HEK293 (cell line): Measurements from ENCODE around the gene DOK7.

Experiments
- CTCF ChIA-PET: fragments of 350-600 bp; formaldehyde crosslinking; extraction: SDS; loops from one replicate; lab custom pipeline; 2021; ENCODE audit warnings: antibody characterized with exemption; lab: Yijun Ruan, JAX
- POLR2A ChIA-PET: fragments of 300-600 bp; formaldehyde crosslinking; extraction: SDS; loops from one replicate; lab custom pipeline; 2020; ENCODE audit warnings: antibody characterized with exemption, inconsistent platforms; lab: Yijun Ruan, JAX
- H3K27ac ChIP-seq: fragments of 200-500 bp; sonication (Bioruptor generic); 2 replicates; pipeline ENCODE4 v1.5.1; 2014; ENCODE audit warnings: low read depth, low read length, control low read depth, inconsistent platforms; ENCODE audit errors: extremely low read depth
- H3K36me3 ChIP-seq, 2 experiments: fragments of 200-500 bp in 1 of 2; sonication (Bioruptor generic) in 1 of 2; 1 replicate in 1 of 2; 2 replicates in 1 of 2; pipeline ENCODE4 v1.5.1; 2014 to 2017; ENCODE audit warnings: inconsistent platforms in 2 of 2, low read length in 2 of 2; ENCODE audit not compliant: control insufficient read depth in 2 of 2, insufficient read depth in 1 of 2
- H3K4me1 ChIP-seq: fragments of 200-500 bp; sonication (Bioruptor generic); 2 replicates; pipeline ENCODE4 v1.5.1; 2014; ENCODE audit warnings: mild to moderate bottlenecking, low read length, inconsistent platforms; ENCODE audit not compliant: control insufficient read depth, insufficient read depth
- H3K4me3 ChIP-seq: 2 replicates; pipeline ENCODE4 v1.5.1; 2011; ENCODE audit warnings: low read depth, mild to moderate bottlenecking, control low read depth, low read length, moderate library complexity
- H3K9me3 ChIP-seq: fragments of 200-500 bp; sonication (Bioruptor generic); 2 replicates; pipeline ENCODE4 v1.5.1; 2014; ENCODE audit warnings: low read depth, low read length, inconsistent platforms; ENCODE audit not compliant: control insufficient read depth, insufficient read depth
- GLI2 ChIP-seq: fragments of 450-650 bp; formaldehyde crosslinking; IDR thresholded peaks from 2 replicates; pipeline ENCODE4; 2017; ENCODE audit warnings: missing biosample characterization, missing genetic modification characterization, low read depth, borderline replicate concordance
- IKZF3 ChIP-seq: fragments of 450-650 bp; IDR thresholded peaks from 2 replicates; pipeline ENCODE4 v1.5.0; 2018; ENCODE audit warnings: missing biosample characterization, mild to moderate bottlenecking, missing genetic modification characterization, moderate library complexity
- TRIM28 ChIP-seq: IDR thresholded peaks from 2 replicates; pipeline ENCODE4 v1.6.1; 2011; ENCODE audit warnings: low read length, control low read depth, borderline replicate concordance
- ZBTB20 ChIP-seq: fragments of 450-650 bp; formaldehyde crosslinking; IDR thresholded peaks from 2 replicates; pipeline ENCODE4 v1.5.1; 2016; ENCODE audit warnings: missing biosample characterization, missing genetic modification characterization
- ZFP41 ChIP-seq: fragments of 450-650 bp; formaldehyde crosslinking; IDR thresholded peaks from 2 replicates; pipeline ENCODE4 v1.5.1; 2016; ENCODE audit warnings: missing biosample characterization, missing genetic modification characterization, borderline replicate concordance
- ZIC2 ChIP-seq: fragments of 450-650 bp; formaldehyde crosslinking; IDR thresholded peaks from 2 replicates; pipeline ENCODE4 v1.5.1; 2016; ENCODE audit warnings: missing biosample characterization, missing genetic modification characterization
- ZNF157 ChIP-seq: fragments of 450-650 bp; formaldehyde crosslinking; IDR thresholded peaks from 2 replicates; pipeline ENCODE4 v1.5.1; 2016; ENCODE audit warnings: missing biosample characterization, missing genetic modification characterization
- ZNF391 ChIP-seq: fragments of 450-650 bp; formaldehyde crosslinking; IDR thresholded peaks from 2 replicates; pipeline ENCODE4 v1.5.1; 2016; ENCODE audit warnings: low read depth, missing biosample characterization, missing genetic modification characterization, borderline replicate concordance
- ZNF521 ChIP-seq: fragments of 450-650 bp; formaldehyde crosslinking; IDR thresholded peaks from 2 replicates; pipeline ENCODE4 v1.5.1; 2017; ENCODE audit warnings: missing biosample characterization, mild to moderate bottlenecking, missing genetic modification characterization
- ZNF555 ChIP-seq: fragments of 450-650 bp; formaldehyde crosslinking; conservative IDR thresholded peaks from 2 replicates; pipeline ENCODE4 v1.5.1; 2017; ENCODE audit warnings: missing biosample characterization, mild to moderate bottlenecking, missing genetic modification characterization, inconsistent platforms
- ZNF558 ChIP-seq: fragments of 450-650 bp; formaldehyde crosslinking; IDR thresholded peaks from 2 replicates; pipeline ENCODE4 v1.5.1; 2016; ENCODE audit warnings: missing biosample characterization, missing genetic modification characterization
- ZNF571 ChIP-seq: fragments of 450-650 bp; formaldehyde crosslinking; IDR thresholded peaks from 2 replicates; pipeline ENCODE4 v1.5.0; 2017; ENCODE audit warnings: missing biosample characterization, missing genetic modification characterization
- ZNF585B ChIP-seq: fragments of 450-650 bp; formaldehyde crosslinking; IDR thresholded peaks from 2 replicates; pipeline ENCODE4 v1.5.1; 2016; ENCODE audit warnings: missing biosample characterization, missing genetic modification characterization
- ZNF610 ChIP-seq: fragments of 450-650 bp; formaldehyde crosslinking; IDR thresholded peaks from 2 replicates; pipeline ENCODE4 v1.5.1; 2016; ENCODE audit warnings: missing biosample characterization, missing genetic modification characterization, borderline replicate concordance
- ZNF658 ChIP-seq: fragments of 450-650 bp; formaldehyde crosslinking; IDR thresholded peaks from 2 replicates; pipeline ENCODE4; 2016; ENCODE audit warnings: missing biosample characterization, missing genetic modification characterization
- TF ChIP-seq, protein P1 (sequence below): fragments of 450-650 bp; formaldehyde crosslinking; IDR thresholded peaks from 2 replicates; pipeline ENCODE4 v1.5.1; 2016; ENCODE audit warnings: missing biosample characterization, missing genetic modification characterization
- TF ChIP-seq, protein P2 (sequence below): fragments of 450-650 bp; formaldehyde crosslinking; IDR thresholded peaks from 2 replicates; pipeline ENCODE4 v1.5.1; 2016; ENCODE audit warnings: missing biosample characterization, missing genetic modification characterization
- TF ChIP-seq, protein P3 (sequence below): fragments of 450-650 bp; formaldehyde crosslinking; IDR thresholded peaks from 2 replicates; pipeline ENCODE4 v1.5.1; 2016; ENCODE audit warnings: missing biosample characterization, missing genetic modification characterization

DOK7 gene

DNA sequence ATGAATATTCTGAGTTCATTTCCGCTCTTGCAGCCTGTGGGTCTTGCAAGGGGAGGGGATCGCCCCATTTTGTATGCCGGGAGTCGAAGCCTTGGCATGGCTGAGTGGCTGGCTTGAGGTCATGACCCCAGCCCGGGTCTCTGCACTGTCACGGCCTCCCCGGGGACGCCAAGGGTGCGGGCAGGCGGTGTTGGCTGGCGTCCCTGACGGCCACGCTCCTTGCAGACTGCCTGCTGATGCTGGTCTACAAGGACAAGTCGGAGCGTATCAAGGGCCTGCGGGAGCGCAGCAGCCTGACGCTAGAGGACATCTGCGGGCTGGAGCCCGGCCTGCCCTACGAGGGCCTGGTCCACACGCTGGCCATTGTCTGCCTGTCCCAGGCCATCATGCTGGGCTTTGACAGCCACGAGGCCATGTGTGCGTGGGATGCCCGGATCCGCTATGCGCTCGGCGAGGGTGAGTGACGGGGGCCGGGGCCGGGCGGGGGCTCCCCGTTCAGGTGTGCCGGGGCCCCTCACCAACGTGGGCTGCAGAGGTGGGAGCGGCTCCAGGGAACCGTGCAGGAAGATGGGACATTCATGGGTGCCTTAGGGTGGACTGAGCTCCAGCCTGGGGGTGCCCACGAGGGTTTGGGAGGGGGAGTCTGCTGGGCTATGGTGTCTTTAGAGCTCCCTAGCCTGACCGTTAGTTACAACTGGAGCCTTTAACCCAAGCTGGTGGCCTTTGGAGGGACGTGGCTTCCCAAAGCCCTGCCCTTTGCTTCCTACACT is 10.3 kb downstream of the DOK7 start:
- Histone ChIP-seq H3K4me3 (no peak overlapping the region), H3K36me3 (no peaks in the 10 kb centered on the region), H3K27ac (no peak overlapping the region), H3K9me3 (no peaks in the 10 kb centered on the region), H3K4me1 (no peaks in the 10 kb centered on the region)
- CTCF ChIA-PET, result interaction anchor here (3.0 kb wide), 1 partner anchor 7 kb away, joined by 16 read pairs; no protein-coding TSS in a partner anchor
- POLR2A ChIA-PET, result no interaction called here
- TF ChIP-seq, protein P1, sequence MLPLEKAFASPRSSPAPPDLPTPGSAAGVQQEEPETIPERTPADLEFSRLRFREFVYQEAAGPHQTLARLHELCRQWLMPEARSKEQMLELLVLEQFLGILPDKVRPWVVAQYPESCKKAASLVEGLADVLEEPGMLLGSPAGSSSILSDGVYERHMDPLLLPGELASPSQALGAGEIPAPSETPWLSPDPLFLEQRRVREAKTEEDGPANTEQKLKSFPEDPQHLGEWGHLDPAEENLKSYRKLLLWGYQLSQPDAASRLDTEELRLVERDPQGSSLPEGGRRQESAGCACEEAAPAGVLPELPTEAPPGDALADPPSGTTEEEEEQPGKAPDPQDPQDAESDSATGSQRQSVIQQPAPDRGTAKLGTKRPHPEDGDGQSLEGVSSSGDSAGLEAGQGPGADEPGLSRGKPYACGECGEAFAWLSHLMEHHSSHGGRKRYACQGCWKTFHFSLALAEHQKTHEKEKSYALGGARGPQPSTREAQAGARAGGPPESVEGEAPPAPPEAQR, result no peak
- TF ChIP-seq ZNF521 (tag by site-specific recombination) (no peak), ZBTB20 (no peak), ZNF658 (tag by site-specific recombination) (no peak), ZNF610 (no peak)

DNA sequence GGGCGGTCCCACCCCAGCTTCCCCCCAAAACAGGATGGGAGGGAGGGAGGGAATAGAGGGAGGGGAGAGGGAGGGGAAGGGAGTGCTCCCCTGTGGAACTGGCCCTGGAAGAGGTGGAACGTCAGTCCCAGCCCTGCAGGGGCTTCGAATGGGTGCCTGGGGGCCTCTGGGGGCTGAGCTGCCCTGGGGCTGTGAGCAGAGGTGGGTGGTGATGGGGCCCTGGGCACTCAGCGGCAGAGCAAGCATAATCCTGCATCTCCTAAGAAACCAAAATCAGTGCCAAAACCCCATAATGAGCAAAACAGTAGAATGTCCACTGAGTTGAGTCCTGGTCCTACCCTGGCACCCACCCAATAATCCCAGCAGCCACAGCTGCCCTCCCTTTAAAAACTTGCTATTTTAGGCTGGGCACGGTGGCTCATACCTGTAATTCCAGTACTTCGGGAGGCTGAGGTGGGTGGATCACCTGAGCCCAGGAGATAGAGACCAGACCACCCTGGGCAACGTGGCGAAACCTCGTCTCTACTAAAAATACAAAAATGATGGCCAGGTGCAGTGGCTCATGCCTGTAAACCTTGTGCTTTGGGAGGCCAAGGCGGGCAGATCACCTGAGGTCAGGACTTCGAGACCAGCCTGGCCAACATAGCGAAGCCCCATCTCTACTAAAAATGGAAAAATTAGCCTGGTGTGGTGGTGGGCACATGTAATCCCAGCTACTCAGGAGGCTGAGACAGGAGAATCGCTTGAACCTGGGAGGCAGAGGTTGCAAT is 11.1 kb downstream of the DOK7 start:
- CTCF ChIA-PET, result no interaction called here
- no peaks in the 10 kb centered on the region for H3K36me3 ChIP-seq
- POLR2A ChIA-PET, result no interaction called here
- no peak overlapping the region for H3K27ac ChIP-seq
- TF ChIP-seq, protein P2, sequence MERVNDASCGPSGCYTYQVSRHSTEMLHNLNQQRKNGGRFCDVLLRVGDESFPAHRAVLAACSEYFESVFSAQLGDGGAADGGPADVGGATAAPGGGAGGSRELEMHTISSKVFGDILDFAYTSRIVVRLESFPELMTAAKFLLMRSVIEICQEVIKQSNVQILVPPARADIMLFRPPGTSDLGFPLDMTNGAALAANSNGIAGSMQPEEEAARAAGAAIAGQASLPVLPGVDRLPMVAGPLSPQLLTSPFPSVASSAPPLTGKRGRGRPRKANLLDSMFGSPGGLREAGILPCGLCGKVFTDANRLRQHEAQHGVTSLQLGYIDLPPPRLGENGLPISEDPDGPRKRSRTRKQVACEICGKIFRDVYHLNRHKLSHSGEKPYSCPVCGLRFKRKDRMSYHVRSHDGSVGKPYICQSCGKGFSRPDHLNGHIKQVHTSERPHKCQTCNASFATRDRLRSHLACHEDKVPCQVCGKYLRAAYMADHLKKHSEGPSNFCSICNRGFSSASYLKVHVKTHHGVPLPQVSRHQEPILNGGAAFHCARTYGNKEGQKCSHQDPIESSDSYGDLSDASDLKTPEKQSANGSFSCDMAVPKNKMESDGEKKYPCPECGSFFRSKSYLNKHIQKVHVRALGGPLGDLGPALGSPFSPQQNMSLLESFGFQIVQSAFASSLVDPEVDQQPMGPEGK, result no peak
- TF ChIP-seq ZNF585B (tag by site-specific recombination) (no peak), ZNF157 (tag by site-specific recombination) (no peak), ZIC2 (no peak), GLI2 (no peak), ZNF555 (no peak), ZNF391 (no peak), IKZF3 (tag by site-specific recombination) (no peak), ZFP41 (tag by site-specific recombination) (no peak), ZNF558 (tag by site-specific recombination) (no peak)
- H3K4me3 ChIP-seq, result no peak overlapping the region
- no peaks in the 10 kb centered on the region for H3K9me3 ChIP-seq
- H3K4me1 ChIP-seq, result no peaks in the 10 kb centered on the region

DNA sequence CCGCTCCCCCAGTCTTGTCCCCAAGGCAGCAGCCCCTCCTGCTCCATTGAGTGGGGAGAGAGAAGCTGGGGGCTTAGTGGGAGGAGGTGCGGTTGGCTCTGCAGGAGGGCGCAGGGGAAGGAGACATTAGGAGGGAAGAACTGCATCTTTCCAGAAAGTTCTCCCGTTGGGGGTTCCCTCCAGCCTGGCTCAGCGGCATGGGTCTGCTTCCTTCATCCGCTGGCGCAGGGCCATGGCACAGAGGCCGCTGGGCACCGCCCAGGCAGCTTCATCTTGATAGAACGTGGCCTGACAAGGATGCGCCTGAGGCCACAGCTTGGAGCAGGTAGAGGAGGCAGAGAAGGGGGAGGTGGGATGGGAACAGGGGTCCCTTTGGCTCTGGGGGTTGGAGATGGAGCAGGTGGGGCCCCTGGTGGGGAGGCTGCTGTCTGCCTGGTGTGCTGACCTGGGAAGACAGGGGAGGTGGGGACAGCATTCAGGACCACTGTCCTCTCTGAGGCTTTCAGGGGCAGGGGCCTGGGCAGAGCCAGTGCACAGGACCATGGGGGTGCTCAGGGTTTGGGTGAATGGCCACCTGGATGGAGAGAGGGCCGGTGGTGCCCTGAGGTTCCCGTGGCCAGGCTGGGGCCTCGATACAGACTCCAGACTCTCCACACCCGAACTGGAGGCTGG is 12.1 kb downstream of the DOK7 start:
- no peak overlapping the region for H3K27ac ChIP-seq
- no peaks in the 10 kb centered on the region for H3K36me3 ChIP-seq
- TF ChIP-seq, protein P3, sequence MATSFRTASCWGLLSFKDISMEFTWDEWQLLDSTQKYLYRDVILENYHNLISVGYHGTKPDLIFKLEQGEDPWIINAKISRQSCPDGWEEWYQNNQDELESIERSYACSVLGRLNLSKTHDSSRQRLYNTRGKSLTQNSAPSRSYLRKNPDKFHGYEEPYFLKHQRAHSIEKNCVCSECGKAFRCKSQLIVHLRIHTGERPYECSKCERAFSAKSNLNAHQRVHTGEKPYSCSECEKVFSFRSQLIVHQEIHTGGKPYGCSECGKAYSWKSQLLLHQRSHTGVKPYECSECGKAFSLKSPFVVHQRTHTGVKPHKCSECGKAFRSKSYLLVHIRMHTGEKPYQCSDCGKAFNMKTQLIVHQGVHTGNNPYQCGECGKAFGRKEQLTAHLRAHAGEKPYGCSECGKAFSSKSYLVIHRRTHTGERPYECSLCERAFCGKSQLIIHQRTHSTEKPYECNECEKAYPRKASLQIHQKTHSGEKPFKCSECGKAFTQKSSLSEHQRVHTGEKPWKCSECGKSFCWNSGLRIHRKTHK (tag by site-specific recombination), result no peak
- no peak for TF ChIP-seq ZNF571 (tag by site-specific recombination)
- TF ChIP-seq TRIM28, result no peak
- TF ChIP-seq, all 188 proteins: peak for 0
- H3K4me1 ChIP-seq, result no peaks in the 10 kb centered on the region
- ChIA-PET POLR2A (no interaction called here), CTCF (no interaction called here)
- H3K9me3 ChIP-seq, result no peaks in the 10 kb centered on the region
- no peak overlapping the region for H3K4me3 ChIP-seq
